GM20431 (cell line): ENCODE results near the gene TEX53.

ENCODE experiments used
- in situ Hi-C: fragments of 300-500 bp; cut with MseI, MboI; formaldehyde crosslinking; loops from one replicate; pipeline ENCODE4 v1.15.0; 2020; ENCODE audit warnings: low sequenced_read_pairs; ENCODE audit not compliant: unreplicated experiment

TEX53 gene

GRCh38 chr9:114652776-114653555 is 4.6 kb downstream of the TEX53 start:
- in situ Hi-C loops, result loop anchor here (10.0 kb wide), 1 partner anchor 248 kb away; no protein-coding TSS in a partner anchor

GRCh38 chr9:114643896-114644295 is 13.7 kb downstream of the TEX53 start:
- in situ Hi-C loops, result no loop called here

- in situ Hi-C loops, result no loop called here
Observed at GRCh38 chr9:114643001-114643400, 14.6 kb downstream of the TEX53 start.

GRCh38 chr9:114641967-114642366 is 15.6 kb downstream of the TEX53 start:
- in situ Hi-C loops, result no loop called here

GRCh38 chr9:114638404-114638803 is 19.2 kb downstream of the TEX53 start:
- in situ Hi-C loops, result no loop called here

- in situ Hi-C loops, result no loop called here
Observed at GRCh38 chr9:114634387-114634786, 23.2 kb downstream of the TEX53 start.

- in situ Hi-C loops, result no loop called here
Observed at GRCh38 chr9:114633438-114634089, 24.0 kb downstream of the TEX53 start.

- in situ Hi-C loops, result no loop called here
Observed at GRCh38 chr9:114631166-114631565, 26.4 kb downstream of the TEX53 start.

- in situ Hi-C loops, result no loop called here
Observed at GRCh38 chr9:114629563-114630090, 28.0 kb downstream of the TEX53 start.

- in situ Hi-C loops, result no loop called here
Observed at GRCh38 chr9:114627553-114627952, 30.1 kb downstream of the TEX53 start.

GRCh38 chr9:114626415-114627020 is 31.1 kb downstream of the TEX53 start:
- in situ Hi-C loops, result no loop called here

GRCh38 chr9:114624677-114625076 is 32.9 kb downstream of the TEX53 start:
- in situ Hi-C loops, result no loop called here

- in situ Hi-C loops, result no loop called here
Observed at GRCh38 chr9:114621975-114622609, 35.5 kb downstream of the TEX53 start.

- in situ Hi-C loops, result no loop called here
Observed at GRCh38 chr9:114621561-114621960, 36.0 kb downstream of the TEX53 start.

GRCh38 chr9:114619191-114619761 is 38.3 kb downstream of the TEX53 start:
- in situ Hi-C loops, result no loop called here

- in situ Hi-C loops, result no loop called here
Observed at GRCh38 chr9:114616684-114617520, 40.7 kb downstream of the TEX53 start.

GRCh38 chr9:114614373-114614772 is 43.2 kb downstream of the TEX53 start:
- in situ Hi-C loops, result no loop called here

- in situ Hi-C loops, result no loop called here
Observed at GRCh38 chr9:114613919-114614318, 43.7 kb downstream of the TEX53 start.

GRCh38 chr9:114613087-114613486 is 44.5 kb downstream of the TEX53 start:
- in situ Hi-C loops, result no loop called here
